HUES48 (cell line): ENCODE measurements around the gene NEDD4L.

Experiments
- H3K27ac ChIP-seq: one replicate; pipeline ENCODE4 v1.7.0; 2013; ENCODE audit warnings: low read depth, low read length, inconsistent platforms
- H3K27me3 ChIP-seq: 2 replicates; pipeline ENCODE4 v1.6.1; 2013; ENCODE audit warnings: mild to moderate bottlenecking, low read length; ENCODE audit not compliant: control insufficient read depth, insufficient read depth
- H3K36me3 ChIP-seq: 2 replicates; pipeline ENCODE4 v1.6.1; 2013; ENCODE audit warnings: low read length; ENCODE audit not compliant: control insufficient read depth, insufficient read depth
- H3K4me1 ChIP-seq: 2 replicates; pipeline ENCODE4 v1.6.1; 2013; ENCODE audit warnings: mild to moderate bottlenecking, low read length; ENCODE audit not compliant: control insufficient read depth, insufficient read depth
- H3K4me3 ChIP-seq: 2 replicates; pipeline ENCODE4 v1.5.1; 2013; ENCODE audit warnings: mild to moderate bottlenecking, low read depth, low read length
- H3K9ac ChIP-seq: 2 replicates; pipeline ENCODE4 v1.6.1; 2013; ENCODE audit warnings: mild to moderate bottlenecking, low read depth, low read length, moderate library complexity
- H3K9me3 ChIP-seq: 2 replicates; pipeline ENCODE4 v1.6.1; 2013; ENCODE audit warnings: low read length; ENCODE audit not compliant: control insufficient read depth, insufficient read depth

NEDD4L gene

GRCh38 chr18:58353581-58353980 is 309.6 kb downstream of the NEDD4L start:
- Histone ChIP-seq H3K9me3 (no peaks in the 10 kb centered on the region), H3K36me3 (peaks cover 62% of the 10 kb centered on the region), H3K27ac (no peak overlapping the region)

GRCh38 chr18:58354051-58354450 is 310.0 kb downstream of the NEDD4L start:
- Histone ChIP-seq H3K4me1 (peaks cover 33% of the 10 kb centered on the region), H3K36me3 (peaks cover 59% of the 10 kb centered on the region), H3K4me3 (no peak overlapping the region), H3K9ac (no peak overlapping the region), H3K27ac (no peak overlapping the region), H3K9me3 (no peaks in the 10 kb centered on the region), H3K27me3 (no peaks in the 10 kb centered on the region)

More at GRCh38 chr18:58353581-58353980, 309.6 kb downstream of the NEDD4L start:
- Histone ChIP-seq H3K9ac (no peak overlapping the region), H3K4me1 (peaks cover 33% of the 10 kb centered on the region), H3K4me3 (no peak overlapping the region), H3K27me3 (no peaks in the 10 kb centered on the region)

GRCh38 chr18:58354791-58355190 is 310.8 kb downstream of the NEDD4L start:
- peaks cover 51% of the 10 kb centered on the region for H3K36me3 ChIP-seq
- H3K27me3 ChIP-seq = no peaks in the 10 kb centered on the region
- no peak overlapping the region for H3K27ac ChIP-seq

GRCh38 chr18:58355243-58355642 is 311.2 kb downstream of the NEDD4L start:
- H3K9me3 ChIP-seq = no peaks in the 10 kb centered on the region
- no peak overlapping the region for H3K4me3 ChIP-seq
- H3K27ac ChIP-seq = peak overlapping the region; percentile 1
- H3K4me1 ChIP-seq = peaks cover 39% of the 10 kb centered on the region
- peaks cover 47% of the 10 kb centered on the region for H3K36me3 ChIP-seq
- no peak overlapping the region for H3K9ac ChIP-seq
- H3K27me3 ChIP-seq = no peaks in the 10 kb centered on the region

More at GRCh38 chr18:58354791-58355190, 310.8 kb downstream of the NEDD4L start:
- Histone ChIP-seq H3K4me1 (peaks cover 39% of the 10 kb centered on the region), H3K4me3 (no peak overlapping the region), H3K9ac (no peak overlapping the region), H3K9me3 (no peaks in the 10 kb centered on the region)

GRCh38 chr18:58359218-58359617 is 315.2 kb downstream of the NEDD4L start:
- no peaks in the 10 kb centered on the region for H3K27me3 ChIP-seq
- no peaks in the 10 kb centered on the region for H3K9me3 ChIP-seq
- H3K4me3 ChIP-seq = no peak overlapping the region
- peaks cover 21% of the 10 kb centered on the region for H3K36me3 ChIP-seq
- peaks cover 35% of the 10 kb centered on the region for H3K4me1 ChIP-seq
- H3K27ac ChIP-seq = no peak overlapping the region
- no peak overlapping the region for H3K9ac ChIP-seq

GRCh38 chr18:58359620-58360019 is 315.6 kb downstream of the NEDD4L start:
- no peak overlapping the region for H3K27ac ChIP-seq
- peaks cover 25% of the 10 kb centered on the region for H3K36me3 ChIP-seq
- peaks cover 31% of the 10 kb centered on the region for H3K4me1 ChIP-seq
- no peak overlapping the region for H3K4me3 ChIP-seq
- H3K9ac ChIP-seq = no peak overlapping the region
- H3K9me3 ChIP-seq = no peaks in the 10 kb centered on the region
- H3K27me3 ChIP-seq = no peaks in the 10 kb centered on the region

- no peak overlapping the region for H3K9ac ChIP-seq
- H3K36me3 ChIP-seq = peaks cover 32% of the 10 kb centered on the region
- H3K4me1 ChIP-seq = peaks cover 24% of the 10 kb centered on the region
- no peaks in the 10 kb centered on the region for H3K9me3 ChIP-seq
- H3K27me3 ChIP-seq = no peaks in the 10 kb centered on the region
- no peak overlapping the region for H3K4me3 ChIP-seq
- no peak overlapping the region for H3K27ac ChIP-seq
Measured at GRCh38 chr18:58360324-58360723, 316.3 kb downstream of the NEDD4L start.

GRCh38 chr18:58361212-58361611 is 317.2 kb downstream of the NEDD4L start:
- H3K9me3 ChIP-seq = no peaks in the 10 kb centered on the region
- peaks cover 40% of the 10 kb centered on the region for H3K36me3 ChIP-seq
- H3K4me1 ChIP-seq = peaks cover 22% of the 10 kb centered on the region
- H3K4me3 ChIP-seq = no peak overlapping the region
- no peak overlapping the region for H3K27ac ChIP-seq
- H3K27me3 ChIP-seq = no peaks in the 10 kb centered on the region
- H3K9ac ChIP-seq = no peak overlapping the region

GRCh38 chr18:58362027-58362575 is 318.1 kb downstream of the NEDD4L start:
- Histone ChIP-seq H3K9ac (no peak overlapping the region), H3K27ac (no peak overlapping the region), H3K36me3 (peaks cover 47% of the 10 kb centered on the region)

GRCh38 chr18:58362829-58363271 is 318.8 kb downstream of the NEDD4L start:
- Histone ChIP-seq H3K9ac (no peak overlapping the region), H3K9me3 (no peaks in the 10 kb centered on the region), H3K36me3 (peaks cover 47% of the 10 kb centered on the region), H3K27me3 (no peaks in the 10 kb centered on the region), H3K27ac (no peak overlapping the region), H3K4me1 (peaks cover 17% of the 10 kb centered on the region), H3K4me3 (no peak overlapping the region)

More at GRCh38 chr18:58362027-58362575, 318.1 kb downstream of the NEDD4L start:
- Histone ChIP-seq H3K27me3 (no peaks in the 10 kb centered on the region), H3K4me3 (no peak overlapping the region), H3K4me1 (peaks cover 22% of the 10 kb centered on the region), H3K9me3 (no peaks in the 10 kb centered on the region)

GRCh38 chr18:58363767-58364540 is 319.9 kb downstream of the NEDD4L start:
- H3K27ac ChIP-seq = no peak overlapping the region
- H3K4me3 ChIP-seq = no peak overlapping the region
- H3K4me1 ChIP-seq = peaks cover 13% of the 10 kb centered on the region
- H3K9ac ChIP-seq = no peak overlapping the region
- H3K9me3 ChIP-seq = no peaks in the 10 kb centered on the region
- H3K27me3 ChIP-seq = no peaks in the 10 kb centered on the region
- peaks cover 56% of the 10 kb centered on the region for H3K36me3 ChIP-seq
